Heart left ventricle (tissue), 13 donors: ENCODE results near the gene KNCN.

Source experiments
- POLR2A ChIP-seq, 2 donors: fragments of 450-650 bp; IDR thresholded peaks; one replicate each; pipeline ENCODE4 v1.6.1; 2017; ENCODE audit warnings: antibody characterized with exemption in 2 of 2, mild to moderate bottlenecking in 2 of 2, moderate library complexity in 2 of 2
- TF ChIP-seq, protein P1 (sequence below), 12 donors: fragments of 200-600 bp; sonication (generic) in 4 of 12; IDR thresholded peaks; one replicate each; pipeline versions ENCODE4 v1.5.0 to v1.8.0; 2018 to 2022; ENCODE audit warnings: antibody characterized with exemption in 12 of 12, mild to moderate bottlenecking in 5 of 12
- donor health status: ischemic (EF 13 %, LVEDD 7.1; RV severe dilation, severe dysfunction).
- donor health status: DM: no; HTN: yes; CAD: no.
- donor health status: DM: no; HTN: no; CAD: no.
- donor health status: ischemic (EF 25% LVEDD 6.9; RV normal size, moderate dysfunction).
- donor health status: ischemic (EF 25% LVEDD 5.7; RV mildly dilated, moderate dysfunction).
- donor health status: ischemic (EF 35%, LVEDD 5.7; RV mildly dilated, moderate dysfunction).
- donor health status: nonischemic (EF 11% LVEDD 7.7; RV severe dilation, severe dysfunction).
- donor health status: DM: yes; HTN: yes; CAD: no.
- donor health status: PGD.
- donor health status: ischemic (EF 29% LVEDD 5.4; RV normal size, mild dysfunction).
- donor health status: nonischemic (EF 23%, LVEDD 6.1; RV moderate dilation, normal function).

DNA sequence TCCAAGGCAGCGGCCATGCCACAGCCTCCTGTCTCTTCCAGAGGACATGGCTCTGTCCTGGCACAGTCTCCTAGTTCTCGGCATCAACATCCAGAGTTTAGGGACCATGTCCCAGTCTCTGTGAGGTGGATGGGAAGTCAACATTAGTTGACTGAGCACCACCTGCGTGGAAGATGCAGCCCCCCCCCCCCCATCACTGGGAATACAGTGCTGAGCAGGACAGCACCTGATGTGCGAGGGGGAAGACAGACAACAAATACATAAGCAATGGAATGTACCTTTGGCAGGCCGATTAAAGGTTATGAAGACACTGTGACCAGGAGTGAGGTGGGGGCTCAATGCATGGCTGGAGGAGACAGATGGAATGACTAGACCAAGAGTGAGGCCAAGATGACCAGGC, 26.6 kb downstream of the KNCN start:
- TF ChIP-seq POLR2A (IDR thresholded peaks at IDR 0.05): no peak
- TF ChIP-seq, protein P1, sequence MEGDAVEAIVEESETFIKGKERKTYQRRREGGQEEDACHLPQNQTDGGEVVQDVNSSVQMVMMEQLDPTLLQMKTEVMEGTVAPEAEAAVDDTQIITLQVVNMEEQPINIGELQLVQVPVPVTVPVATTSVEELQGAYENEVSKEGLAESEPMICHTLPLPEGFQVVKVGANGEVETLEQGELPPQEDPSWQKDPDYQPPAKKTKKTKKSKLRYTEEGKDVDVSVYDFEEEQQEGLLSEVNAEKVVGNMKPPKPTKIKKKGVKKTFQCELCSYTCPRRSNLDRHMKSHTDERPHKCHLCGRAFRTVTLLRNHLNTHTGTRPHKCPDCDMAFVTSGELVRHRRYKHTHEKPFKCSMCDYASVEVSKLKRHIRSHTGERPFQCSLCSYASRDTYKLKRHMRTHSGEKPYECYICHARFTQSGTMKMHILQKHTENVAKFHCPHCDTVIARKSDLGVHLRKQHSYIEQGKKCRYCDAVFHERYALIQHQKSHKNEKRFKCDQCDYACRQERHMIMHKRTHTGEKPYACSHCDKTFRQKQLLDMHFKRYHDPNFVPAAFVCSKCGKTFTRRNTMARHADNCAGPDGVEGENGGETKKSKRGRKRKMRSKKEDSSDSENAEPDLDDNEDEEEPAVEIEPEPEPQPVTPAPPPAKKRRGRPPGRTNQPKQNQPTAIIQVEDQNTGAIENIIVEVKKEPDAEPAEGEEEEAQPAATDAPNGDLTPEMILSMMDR (IDR thresholded peaks at IDR 0.05): no peak
